Endothelial cell of umbilical vein (primary cell): ENCODE results near the gene KIAA1217. TPM values are rescaled to one million over a fixed set of nuclear protein-coding genes. Genes with fewer than 3 reads are reported as not detected.

ENCODE experiments used
- BruUV-seq: library from RNA; stranded (reverse); fragments of 400-500 nt; replicated peaks from 2 replicates; lab custom pipeline; 2021; lab: Mats Ljungman, UMichigan
- CTCF ChIA-PET: fragments of 300-600, 350-600 bp; sonication (Branson Sonifier 250); formaldehyde crosslinking; loops from one replicate; lab custom pipeline; 2021; ENCODE audit warnings: antibody characterized with exemption, inconsistent platforms; lab: Charles Lee
- POLR2A ChIA-PET: fragments of 300-600, 350-600 bp; sonication (Branson Sonifier 250); formaldehyde crosslinking; loops from one replicate; lab custom pipeline; 2021; ENCODE audit warnings: antibody characterized with exemption, inconsistent platforms; lab: Charles Lee
- DNase-seq: peaks from one replicate; pipeline ENCODE4 v3.0.0-alpha.2; 2011; ENCODE audit warnings: low read depth, low spot score
- FAIRE-seq: peaks from 2 replicates; lab custom pipeline; 2011; peaks lifted over from hg19 to GRCh38; lab: Jason Lieb, UNC
- H2AFZ ChIP-seq: 2 replicates; pipeline ENCODE4 v1.6.0; 2012; ENCODE audit warnings: low read depth, low read length, control low read depth, inconsistent platforms
- H3K27ac ChIP-seq: 2 replicates; pipeline ENCODE4 v1.5.1; 2011; ENCODE audit warnings: low read depth, mild to moderate bottlenecking, control low read depth, low read length, moderate library complexity; ENCODE audit not compliant: insufficient read depth
- H3K27me3 ChIP-seq, 2 experiments: 2 replicates each; pipeline versions ENCODE4 v1.6.0 to v1.6.1; 2011; ENCODE audit warnings: low read length in 2 of 2, mixed read lengths in 1 of 2; ENCODE audit not compliant: control insufficient read depth in 2 of 2, insufficient read depth in 2 of 2
- H3K36me3 ChIP-seq, 2 experiments: 2 replicates in 1 of 2; 3 replicates in 1 of 2; pipeline ENCODE4 v1.5.1; 2011; ENCODE audit warnings: low read length in 2 of 2, mild to moderate bottlenecking in 1 of 2, moderate library complexity in 1 of 2; ENCODE audit not compliant: control insufficient read depth in 2 of 2, insufficient read depth in 2 of 2; ENCODE audit errors: extremely low read depth in 1 of 2
- H3K4me1 ChIP-seq: 3 replicates; pipeline ENCODE4 v1.5.1; 2011; ENCODE audit warnings: mild to moderate bottlenecking, low read length; ENCODE audit not compliant: control insufficient read depth, insufficient read depth; ENCODE audit errors: extremely low read depth
- H3K4me2 ChIP-seq: 2 replicates; pipeline ENCODE4 v1.6.1; 2011; ENCODE audit warnings: low read length, control low read depth, mixed read lengths; ENCODE audit not compliant: insufficient read depth
- H3K4me3 ChIP-seq, 3 experiments: fragments of 200-600 bp in 1 of 3; sonication (generic), shearing (Covaris generic) in 1 of 3; replicated peaks in 1 of 3; 2 replicates each; pipeline ENCODE4 v1.5.1; 2011 to 2016; ENCODE audit warnings: control low read depth in 3 of 3, low read length in 3 of 3, mild to moderate bottlenecking in 2 of 3, inconsistent platforms in 1 of 3, low read depth in 1 of 3, moderate library complexity in 1 of 3; ENCODE audit not compliant: insufficient read depth in 1 of 3
- H3K79me2 ChIP-seq: 2 replicates; pipeline ENCODE4 v1.6.0; 2012; ENCODE audit warnings: low read length, inconsistent platforms; ENCODE audit not compliant: control insufficient read depth, insufficient read depth
- H3K9ac ChIP-seq: replicated peaks from 2 replicates; pipeline ENCODE3; 2011; ENCODE audit warnings: low read length, control low read depth; ENCODE audit not compliant: insufficient read depth; ENCODE audit errors: extremely low read depth
- H3K9me1 ChIP-seq: replicated peaks from 3 replicates; pipeline ENCODE4 v1.6.0; 2011; ENCODE audit warnings: mild to moderate bottlenecking, low read length; ENCODE audit not compliant: control insufficient read depth, insufficient read depth; ENCODE audit errors: extremely low read depth
- H3K9me3 ChIP-seq: replicated peaks from 2 replicates; pipeline ENCODE4 v1.5.1; 2012; ENCODE audit warnings: low read length, inconsistent platforms; ENCODE audit not compliant: control insufficient read depth, insufficient read depth
- H4K20me1 ChIP-seq: replicated peaks from 2 replicates; pipeline ENCODE3; 2011; ENCODE audit warnings: mild to moderate bottlenecking, low read length; ENCODE audit not compliant: control insufficient read depth, insufficient read depth; ENCODE audit errors: extremely low read depth
- EZH2 ChIP-seq: IDR thresholded peaks from 2 replicates; pipeline ENCODE4 v1.6.1; 2012; ENCODE audit warnings: borderline replicate concordance, low read depth, mild to moderate bottlenecking, moderate library complexity, low read length, inconsistent platforms; ENCODE audit not compliant: severe bottlenecking
- FOS ChIP-seq: IDR thresholded peaks from 2 replicates; pipeline ENCODE4 v1.6.1; 2011; ENCODE audit warnings: mild to moderate bottlenecking, low read length, moderate library complexity, borderline replicate concordance; ENCODE audit not compliant: insufficient read depth
- GATA2 ChIP-seq: IDR thresholded peaks from 2 replicates; pipeline ENCODE4 v1.7.0; 2011; ENCODE audit warnings: low read depth, mild to moderate bottlenecking, moderate library complexity, mixed read lengths, low read length; ENCODE audit not compliant: insufficient read length, insufficient read depth
- JUN ChIP-seq: IDR thresholded peaks from 2 replicates; pipeline ENCODE4 v1.6.1; 2011; ENCODE audit warnings: borderline replicate concordance, low read depth; ENCODE audit not compliant: insufficient read length, insufficient read depth
- MYC ChIP-seq: IDR thresholded peaks from one replicate; pipeline ENCODE4 v1.6.1; 2011; ENCODE audit warnings: mild to moderate bottlenecking, low read depth, low read length
- POLR2A ChIP-seq: IDR thresholded peaks from 2 replicates; pipeline ENCODE4 v1.6.1; 2012; ENCODE audit warnings: low read depth, mild to moderate bottlenecking, control low read depth, low read length
- POLR2AphosphoS5 ChIP-seq: IDR thresholded peaks from 2 replicates; pipeline ENCODE4 v1.6.1; 2012; ENCODE audit warnings: low read depth, mild to moderate bottlenecking, control low read depth, low read length, moderate library complexity; ENCODE audit not compliant: insufficient read depth
- dilution Hi-C: fragments of 300-500 bp; cut with MboI; formaldehyde crosslinking; loops from one replicate; pipeline ENCODE4 v1.15.0; 2019; ENCODE audit warnings: low sequenced_read_pairs; ENCODE audit not compliant: extremely low pct_ligation_motif_present
- intact Hi-C: fragments of 100-400 bp; cut with micrococcal nuclease; formaldehyde crosslinking; loops from one replicate; pipeline ENCODE4 v1.10.0; 2022
- polyA plus RNA-seq, 4 experiments: library from polyadenylated mRNA; depleted of rRNA in 3 of 4; stranded (reverse) in 3 of 4; unstranded in 1 of 4; fragments of >200 nt; gene quantifications; 2 replicates each; pipeline versions ENCODE4 v1.2.1 to v1.2.3, GENCODE V29; 2011 to 2012; ENCODE audit warnings: missing spikeins in 1 of 4
- total RNA-seq: library from RNA; stranded (reverse); gene quantifications from 2 replicates; pipeline ENCODE4 v1.2.3, GENCODE V29; 2021
- TF ChIP-seq, protein P1 (sequence below), 2 donors: IDR thresholded peaks; 1 replicate in 1 of 2; 2 replicates in 1 of 2; pipeline ENCODE4 v1.5.1; 2011; ENCODE audit warnings: low read length in 2 of 2, mild to moderate bottlenecking in 2 of 2, moderate library complexity in 2 of 2, control low read depth in 1 of 2, inconsistent platforms in 1 of 2, low read depth in 1 of 2; ENCODE audit not compliant: insufficient read depth in 1 of 2; ENCODE audit errors: extremely low read depth in 1 of 2
- TF ChIP-seq, protein P2 (sequence below): IDR thresholded peaks from 2 replicates; pipeline ENCODE4 v1.6.1; 2011; ENCODE audit not compliant: insufficient read depth, insufficient read length

KIAA1217 gene
- total and polyA plus RNA-seq, 2 donors (not counting 3 experiments of a cell fraction or from before 2014, with no cell fraction given): 0.83 to 10.3 TPM

DNA sequence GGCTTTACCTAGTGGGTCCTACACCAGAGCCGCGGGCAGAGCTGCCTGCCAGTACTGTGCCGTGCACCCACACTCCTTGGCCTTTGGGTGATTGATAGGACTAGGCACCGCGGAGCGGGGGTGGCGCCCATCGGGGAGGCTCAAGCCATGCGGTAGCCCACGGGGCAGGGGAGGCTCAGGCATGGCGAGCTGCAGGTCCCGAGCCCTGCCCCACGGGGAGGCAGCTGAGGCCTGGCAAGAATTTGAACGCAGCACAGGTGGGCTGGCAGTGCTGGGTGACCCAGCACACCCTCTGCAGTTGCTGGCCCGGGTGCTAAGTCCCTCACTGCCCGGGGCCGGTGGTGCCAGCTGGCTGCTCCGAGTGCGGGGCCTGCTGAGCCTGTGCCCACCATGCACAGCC is 32.3 kb upstream of the KIAA1217 start:
- intact Hi-C loops (no loop called here), dilution Hi-C loops (no loop called here)
- H3K27ac ChIP-seq: no peak overlapping the region
- H3K27me3 ChIP-seq: no peaks in the 10 kb centered on the region
- no peak for FAIRE-seq
- no peaks in the 10 kb centered on the region for H3K4me1 ChIP-seq
- H3K9ac ChIP-seq: no peak overlapping the region
- no peaks in the 10 kb centered on the region for H3K9me3 ChIP-seq
- ChIA-PET CTCF (no interaction called here), POLR2A (no interaction called here)
- no TSS peak for BruUV-seq
- H3K4me3 ChIP-seq: no peak overlapping the region
- TF ChIP-seq EZH2 (no peak), GATA2 (no peak), POLR2AphosphoS5 (no peak), MYC (no peak), FOS (no peak), JUN (no peak), POLR2A (no peak)
- TF ChIP-seq, protein P1, sequence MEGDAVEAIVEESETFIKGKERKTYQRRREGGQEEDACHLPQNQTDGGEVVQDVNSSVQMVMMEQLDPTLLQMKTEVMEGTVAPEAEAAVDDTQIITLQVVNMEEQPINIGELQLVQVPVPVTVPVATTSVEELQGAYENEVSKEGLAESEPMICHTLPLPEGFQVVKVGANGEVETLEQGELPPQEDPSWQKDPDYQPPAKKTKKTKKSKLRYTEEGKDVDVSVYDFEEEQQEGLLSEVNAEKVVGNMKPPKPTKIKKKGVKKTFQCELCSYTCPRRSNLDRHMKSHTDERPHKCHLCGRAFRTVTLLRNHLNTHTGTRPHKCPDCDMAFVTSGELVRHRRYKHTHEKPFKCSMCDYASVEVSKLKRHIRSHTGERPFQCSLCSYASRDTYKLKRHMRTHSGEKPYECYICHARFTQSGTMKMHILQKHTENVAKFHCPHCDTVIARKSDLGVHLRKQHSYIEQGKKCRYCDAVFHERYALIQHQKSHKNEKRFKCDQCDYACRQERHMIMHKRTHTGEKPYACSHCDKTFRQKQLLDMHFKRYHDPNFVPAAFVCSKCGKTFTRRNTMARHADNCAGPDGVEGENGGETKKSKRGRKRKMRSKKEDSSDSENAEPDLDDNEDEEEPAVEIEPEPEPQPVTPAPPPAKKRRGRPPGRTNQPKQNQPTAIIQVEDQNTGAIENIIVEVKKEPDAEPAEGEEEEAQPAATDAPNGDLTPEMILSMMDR (IDR thresholded peaks at IDR 0.05; ENCODE audit: extremely low read depth in 1 of 2, insufficient read depth in 1 of 2, low read depth in 1 of 2, low read length in 2 of 2): no peak
- TF ChIP-seq, protein P2, sequence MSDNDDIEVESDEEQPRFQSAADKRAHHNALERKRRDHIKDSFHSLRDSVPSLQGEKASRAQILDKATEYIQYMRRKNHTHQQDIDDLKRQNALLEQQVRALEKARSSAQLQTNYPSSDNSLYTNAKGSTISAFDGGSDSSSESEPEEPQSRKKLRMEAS: no peak
- H3K4me2 ChIP-seq: no peak overlapping the region
- no peaks in the 10 kb centered on the region for H4K20me1 ChIP-seq
- DNase-seq: no peak
- H3K79me2 ChIP-seq: no peaks in the 10 kb centered on the region
- no peaks in the 10 kb centered on the region for H3K9me1 ChIP-seq
- no peaks in the 10 kb centered on the region for H3K36me3 ChIP-seq
- no peak overlapping the region for H2AFZ ChIP-seq
